ENCODE data around the gene APP.

Gene APP

GRCh38 chr21:25910809-25911208 lies 259.8 kb downstream of the APP start:
- no peak for TF ChIP-seq CSDC2 (CRISPR knock-in tag; IDR thresholded peaks at IDR 0.05)
- no peak for ATAC-seq

- TF ChIP-seq ESRRG (CRISPR knock-in tag; IDR thresholded peaks at IDR 0.05): no peak
- TF ChIP-seq ZFP30 (CRISPR knock-in tag; IDR thresholded peaks at IDR 0.05): no peak
- no peak for ATAC-seq
These were observed 261.2 kb downstream of the APP start for GRCh38 chr21:25909341-25909740.

DNA sequence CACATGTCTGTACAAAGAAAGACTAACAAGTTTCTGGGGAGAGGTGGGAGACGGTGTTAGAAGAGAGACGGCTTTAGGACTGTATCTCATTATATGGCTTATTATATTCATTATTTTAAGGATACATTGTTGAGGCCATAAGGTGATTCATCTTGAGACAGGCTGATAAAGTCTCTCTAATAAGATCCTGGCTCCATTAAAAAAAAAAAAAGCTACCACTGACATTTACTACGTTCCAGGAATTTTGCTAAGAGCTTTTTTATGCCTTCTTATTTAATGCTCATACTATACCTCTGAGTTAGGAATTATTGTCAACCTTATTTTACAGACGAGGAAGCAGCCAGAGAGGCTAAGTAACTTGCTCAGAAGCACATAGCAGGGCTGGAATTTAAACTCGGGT lies 262.1 kb downstream of the APP start:
- peak; percentile 61 for ATAC-seq
- TF ChIP-seq ZC3H10 (CRISPR knock-in tag; IDR thresholded peaks at IDR 0.05) (no peak), ARNTL (CRISPR knock-in tag; IDR thresholded peaks at IDR 0.05; ENCODE audit: borderline replicate concordance, low read depth) (no peak), ESRRG (CRISPR knock-in tag; IDR thresholded peaks at IDR 0.05) (no peak), RARB (CRISPR knock-in tag; IDR thresholded peaks at IDR 0.05) (no peak), ZNF8 (CRISPR knock-in tag; IDR thresholded peaks at IDR 0.05) (no peak), CREB5 (CRISPR knock-in tag; IDR thresholded peaks at IDR 0.05; ENCODE audit: low read depth) (no peak), ZFP30 (CRISPR knock-in tag; IDR thresholded peaks at IDR 0.05) (no peak), ISL1 (CRISPR knock-in tag; IDR thresholded peaks at IDR 0.05) (peak; percentile 95)
- TF ChIP-seq, protein P1, sequence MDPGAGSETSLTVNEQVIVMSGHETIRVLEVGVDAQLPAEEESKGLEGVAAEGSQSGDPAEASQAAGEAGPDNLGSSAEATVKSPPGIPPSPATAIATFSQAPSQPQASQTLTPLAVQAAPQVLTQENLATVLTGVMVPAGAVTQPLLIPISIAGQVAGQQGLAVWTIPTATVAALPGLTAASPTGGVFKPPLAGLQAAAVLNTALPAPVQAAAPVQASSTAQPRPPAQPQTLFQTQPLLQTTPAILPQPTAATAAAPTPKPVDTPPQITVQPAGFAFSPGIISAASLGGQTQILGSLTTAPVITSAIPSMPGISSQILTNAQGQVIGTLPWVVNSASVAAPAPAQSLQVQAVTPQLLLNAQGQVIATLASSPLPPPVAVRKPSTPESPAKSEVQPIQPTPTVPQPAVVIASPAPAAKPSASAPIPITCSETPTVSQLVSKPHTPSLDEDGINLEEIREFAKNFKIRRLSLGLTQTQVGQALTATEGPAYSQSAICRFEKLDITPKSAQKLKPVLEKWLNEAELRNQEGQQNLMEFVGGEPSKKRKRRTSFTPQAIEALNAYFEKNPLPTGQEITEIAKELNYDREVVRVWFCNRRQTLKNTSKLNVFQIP (CRISPR knock-in tag; IDR thresholded peaks at IDR 0.05; ENCODE audit: borderline replicate concordance, low read depth): no peak

- peak; percentile 57 for ATAC-seq
- TF ChIP-seq CREB5 (CRISPR knock-in tag; IDR thresholded peaks at IDR 0.05; ENCODE audit: low read depth) (no peak), CSRNP3 (CRISPR knock-in tag; IDR thresholded peaks at IDR 0.05) (no peak), BACH2 (CRISPR knock-in tag; IDR thresholded peaks at IDR 0.05; ENCODE audit: borderline replicate concordance) (no peak), ZNF8 (CRISPR knock-in tag; IDR thresholded peaks at IDR 0.05) (no peak), ZNF70 (CRISPR knock-in tag; IDR thresholded peaks at IDR 0.05) (no peak), OSR1 (CRISPR knock-in tag; IDR thresholded peaks at IDR 0.05) (no peak), ARNTL (CRISPR knock-in tag; IDR thresholded peaks at IDR 0.05; ENCODE audit: borderline replicate concordance, low read depth) (no peak), ZFP30 (CRISPR knock-in tag; IDR thresholded peaks at IDR 0.05) (no peak), ISL1 (CRISPR knock-in tag; IDR thresholded peaks at IDR 0.05) (no peak), TOX (CRISPR knock-in tag; IDR thresholded peaks at IDR 0.05; ENCODE audit: borderline replicate concordance) (no peak), ZC3H10 (CRISPR knock-in tag; IDR thresholded peaks at IDR 0.05) (no peak), SNAI2 (CRISPR knock-in tag; IDR thresholded peaks at IDR 0.05) (no peak), TCF4 (CRISPR knock-in tag; IDR thresholded peaks at IDR 0.05; ENCODE audit: borderline replicate concordance) (no peak), ZFP3 (CRISPR knock-in tag; IDR thresholded peaks at IDR 0.05) (no peak)
- TF ChIP-seq, protein P1 (CRISPR knock-in tag; IDR thresholded peaks at IDR 0.05; ENCODE audit: borderline replicate concordance, low read depth): no peak
- TF ChIP-seq, protein P2, sequence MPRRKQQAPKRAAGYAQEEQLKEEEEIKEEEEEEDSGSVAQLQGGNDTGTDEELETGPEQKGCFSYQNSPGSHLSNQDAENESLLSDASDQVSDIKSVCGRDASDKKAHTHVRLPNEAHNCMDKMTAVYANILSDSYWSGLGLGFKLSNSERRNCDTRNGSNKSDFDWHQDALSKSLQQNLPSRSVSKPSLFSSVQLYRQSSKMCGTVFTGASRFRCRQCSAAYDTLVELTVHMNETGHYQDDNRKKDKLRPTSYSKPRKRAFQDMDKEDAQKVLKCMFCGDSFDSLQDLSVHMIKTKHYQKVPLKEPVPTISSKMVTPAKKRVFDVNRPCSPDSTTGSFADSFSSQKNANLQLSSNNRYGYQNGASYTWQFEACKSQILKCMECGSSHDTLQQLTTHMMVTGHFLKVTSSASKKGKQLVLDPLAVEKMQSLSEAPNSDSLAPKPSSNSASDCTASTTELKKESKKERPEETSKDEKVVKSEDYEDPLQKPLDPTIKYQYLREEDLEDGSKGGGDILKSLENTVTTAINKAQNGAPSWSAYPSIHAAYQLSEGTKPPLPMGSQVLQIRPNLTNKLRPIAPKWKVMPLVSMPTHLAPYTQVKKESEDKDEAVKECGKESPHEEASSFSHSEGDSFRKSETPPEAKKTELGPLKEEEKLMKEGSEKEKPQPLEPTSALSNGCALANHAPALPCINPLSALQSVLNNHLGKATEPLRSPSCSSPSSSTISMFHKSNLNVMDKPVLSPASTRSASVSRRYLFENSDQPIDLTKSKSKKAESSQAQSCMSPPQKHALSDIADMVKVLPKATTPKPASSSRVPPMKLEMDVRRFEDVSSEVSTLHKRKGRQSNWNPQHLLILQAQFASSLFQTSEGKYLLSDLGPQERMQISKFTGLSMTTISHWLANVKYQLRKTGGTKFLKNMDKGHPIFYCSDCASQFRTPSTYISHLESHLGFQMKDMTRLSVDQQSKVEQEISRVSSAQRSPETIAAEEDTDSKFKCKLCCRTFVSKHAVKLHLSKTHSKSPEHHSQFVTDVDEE (CRISPR knock-in tag; IDR thresholded peaks at IDR 0.05): no peak
These were observed 262.8 kb downstream of the APP start for GRCh38 chr21:25907573-25908275.
